K562 (cell line): ENCODE data around the gene ETS2. TPM values are rescaled to one million over a fixed set of nuclear protein-coding genes. Genes with fewer than 3 reads are reported as not detected.

Experiments used
- ATAC-seq: fragments of 200-7000 bp; cut with Tn5 transposase; 3 replicates; pipeline ENCODE4 v1.9.1; 2020; ENCODE audit warnings: moderate library complexity
- BruUV-seq: library from RNA; stranded (reverse); fragments of 400-500 nt; replicated peaks from 2 replicates; lab custom pipeline; 2021; lab: Mats Ljungman, UMichigan
- CTCF ChIA-PET: fragments of 300-600 bp; formaldehyde crosslinking; extraction: SDS; loops from one replicate; lab custom pipeline; 2021; ENCODE audit warnings: low intra/inter-chr PET ratio; lab: Yijun Ruan, JAX
- POLR2A ChIA-PET: fragments of 300-600, 350-650 bp; sonication (Branson Sonifier 250); formaldehyde crosslinking; extraction: SDS; loops from one replicate; lab custom pipeline; 2021; ENCODE audit warnings: antibody characterized with exemption, inconsistent platforms; lab: Yijun Ruan, JAX
- DNase-seq, 4 experiments: peaks; one replicate each; pipeline versions ENCODE4 v3.0.0 to v3.0.0-alpha.2; 2011 to 2018; ENCODE audit warnings: low spot score in 3 of 4, mixed read lengths in 3 of 4; ENCODE audit errors: extremely low read depth in 1 of 4
- FAIRE-seq: peaks from 2 replicates; lab custom pipeline; 2011; peaks lifted over from hg19 to GRCh38; lab: Jason Lieb, UNC
- H2AFZ ChIP-seq: 2 replicates; pipeline ENCODE4 v1.6.0; 2011; ENCODE audit warnings: low read depth, low read length, control low read depth, inconsistent platforms
- H3K27ac ChIP-seq: fragments of 200-600 bp; 3 replicates; pipeline ENCODE4 v1.8.0; 2011; ENCODE audit warnings: low read depth, mild to moderate bottlenecking, control low read depth, inconsistent platforms, low read length, moderate library complexity, mixed read lengths; ENCODE audit errors: extremely low read depth
- H3K27me3 ChIP-seq, 2 experiments: fragments of 300-600 bp in 1 of 2; 2 replicates in 1 of 2; 3 replicates in 1 of 2; pipeline versions ENCODE4 v1.6.0 to v1.8.0; 2011; ENCODE audit warnings: inconsistent platforms in 2 of 2, low read length in 2 of 2, mild to moderate bottlenecking in 1 of 2, mixed read lengths in 1 of 2, moderate library complexity in 1 of 2; ENCODE audit not compliant: control insufficient read depth in 2 of 2, insufficient read depth in 2 of 2
- H3K36me3 ChIP-seq: fragments of 300-600 bp; 3 replicates; pipeline ENCODE4 v1.8.0; 2011; ENCODE audit warnings: mild to moderate bottlenecking, low read length, inconsistent platforms; ENCODE audit not compliant: control insufficient read depth, insufficient read depth
- H3K4me1 ChIP-seq, 2 experiments: fragments of 200-600 bp in 1 of 2; replicated peaks in 1 of 2; 2 replicates in 1 of 2; 3 replicates in 1 of 2; pipeline versions ENCODE4 v1.5.1 to v1.8.0; 2011; ENCODE audit warnings: inconsistent platforms in 2 of 2, low read length in 2 of 2, mild to moderate bottlenecking in 1 of 2, mixed read lengths in 1 of 2, moderate library complexity in 1 of 2; ENCODE audit not compliant: control insufficient read depth in 2 of 2, insufficient read depth in 2 of 2
- H3K4me2 ChIP-seq: 2 replicates; pipeline ENCODE4 v1.6.1; 2011; ENCODE audit warnings: low read length, control low read depth, inconsistent platforms, mixed read lengths; ENCODE audit not compliant: insufficient read depth
- H3K4me3 ChIP-seq: fragments of 200-600 bp; sonication (generic), shearing (Covaris generic); 2 replicates; pipeline ENCODE4 v1.5.1; 2016; ENCODE audit warnings: control low read depth, inconsistent platforms
- H3K79me2 ChIP-seq: fragments of 200-600 bp; 3 replicates; pipeline ENCODE4 v1.8.0; 2011; ENCODE audit warnings: low read length, inconsistent platforms; ENCODE audit not compliant: control insufficient read depth, insufficient read depth
- H3K9ac ChIP-seq, 2 experiments: 2 replicates each; pipeline versions ENCODE4 v1.6.0 to v1.6.1; 2011; ENCODE audit warnings: low read depth in 2 of 2, low read length in 2 of 2, control low read depth in 1 of 2, inconsistent platforms in 1 of 2, mild to moderate bottlenecking in 1 of 2, mixed read lengths in 1 of 2; ENCODE audit not compliant: insufficient read depth in 1 of 2
- H3K9me1 ChIP-seq: one replicate; pipeline ENCODE4 v1.6.0; 2011; ENCODE audit warnings: inconsistent platforms, mild to moderate bottlenecking, low read length, moderate library complexity; ENCODE audit not compliant: control insufficient read depth, insufficient read depth
- H3K9me3 ChIP-seq: replicated peaks from 2 replicates; pipeline ENCODE4 v1.5.1; 2011; ENCODE audit warnings: low read depth, low read length, inconsistent platforms; ENCODE audit not compliant: control insufficient read depth, insufficient read depth
- H4K20me1 ChIP-seq: replicated peaks from 2 replicates; pipeline ENCODE4 v1.6.1; 2011; ENCODE audit warnings: low read length, inconsistent platforms, mixed read lengths; ENCODE audit not compliant: control insufficient read depth, insufficient read depth
- BRD9 ChIP-seq: fragments of 450-650 bp; IDR thresholded peaks from 2 replicates; pipeline ENCODE4 v1.6.1; 2018; ENCODE audit warnings: low read depth; ENCODE audit not compliant: partially characterized antibody
- E2F3 ChIP-seq: fragments of 250-450 bp; sonication (Bioruptor Pico); IDR thresholded peaks from 2 replicates; pipeline ENCODE4 v1.4.0; 2020; ENCODE audit warnings: mild to moderate bottlenecking
- NFE2L1 ChIP-seq: fragments of 450-650 bp; IDR thresholded peaks from 2 replicates; pipeline ENCODE4 v1.6.1; 2016; ENCODE audit warnings: missing genetic modification characterization, low read depth, mild to moderate bottlenecking, missing compliant biosample characterization, moderate library complexity, borderline replicate concordance
- NR2C2 ChIP-seq, 2 experiments: fragments of 200-800 bp in 1 of 2; sonication (Bioruptor generic) in 1 of 2; sonication (generic) in 1 of 2; formaldehyde crosslinking in 1 of 2; IDR thresholded peaks; 2 replicates each; pipeline versions ENCODE4 v1.6.1 to v1.8.0; 2016 to 2022; ENCODE audit warnings: mild to moderate bottlenecking in 1 of 2, missing compliant biosample characterization in 1 of 2, missing genetic modification characterization in 1 of 2, missing genetic modification reagents in 1 of 2
- PHF8 ChIP-seq: fragments of 200-600 bp; sonication (generic); IDR thresholded peaks from 2 replicates; pipeline ENCODE4 v1.6.1; 2012; ENCODE audit warnings: mixed run types, mild to moderate bottlenecking, inconsistent platforms, low read length, moderate library complexity, borderline replicate concordance
- POLR2AphosphoS2 ChIP-seq: IDR thresholded peaks from 2 replicates; pipeline ENCODE4 v1.6.1; 2012; ENCODE audit warnings: low read length, improper control_type of control experiment
- SRSF1 ChIP-seq: fragments of 200-400 bp; formaldehyde crosslinking; IDR thresholded peaks from 2 replicates; pipeline ENCODE4 v1.6.1; 2017; ENCODE audit warnings: mild to moderate bottlenecking, low read depth, low read length, moderate library complexity
- TAF15 ChIP-seq: fragments of 200-400 bp; formaldehyde crosslinking; IDR thresholded peaks from 2 replicates; pipeline ENCODE4 v1.6.1; 2017; ENCODE audit warnings: mild to moderate bottlenecking, low read depth, low read length, moderate library complexity
- TSC22D4 ChIP-seq: fragments of 450-650 bp; IDR thresholded peaks from 2 replicates; pipeline ENCODE4 v1.6.1; 2016; ENCODE audit warnings: missing genetic modification characterization, missing biosample characterization, control low read depth
- ZNF668 ChIP-seq: fragments of 250-450 bp; sonication (Bioruptor Pico); IDR thresholded peaks from 2 replicates; pipeline ENCODE4 v1.8.0; 2022; ENCODE audit warnings: mild to moderate bottlenecking, inconsistent platforms
- ZNF76 ChIP-seq: fragments of 250-450 bp; sonication (Bioruptor Pico); IDR thresholded peaks from 2 replicates; pipeline ENCODE4 v1.4.0; 2020; ENCODE audit warnings: mild to moderate bottlenecking, moderate library complexity, borderline replicate concordance
- WGBS: fragments of 100-300 bp; shearing (Covaris generic); methylation state at CpG from one replicate; pipeline ENCODE4 v1.1.6; 2016; ENCODE audit warnings: low coverage, mixed read lengths; ENCODE audit not compliant: insufficient coverage; ENCODE audit errors: missing lambda C conversion rate; 5-methylcytosine and 5-hydroxymethylcytosine counted together
- in situ Hi-C: fragments of 300-500 bp; cut with MboI; formaldehyde crosslinking; loops from 4 replicates; pipeline ENCODE4 v1.15.0; 2018; ENCODE audit warnings: inconsistent platforms, mixed read lengths
- intact Hi-C: fragments of 100-400 bp; cut with micrococcal nuclease; formaldehyde crosslinking; loops from 2 replicates; pipeline ENCODE4 v1.14.2; 2022
- polyA plus RNA-seq, 8 experiments: library from polyadenylated mRNA; depleted of rRNA in 4 of 8; stranded (reverse) in 5 of 8; unstranded in 3 of 8; fragments of >200 nt; fragmentation: Nextera tagmentation in 2 of 8; fragmentation: Illumina TruSeq in 1 of 8; extraction: Ambion mirVana in 2 of 8; extraction: Trizol in 1 of 8; gene quantifications; 2 replicates each; pipeline versions ENCODE4 v1.2.1 to v1.2.3, GENCODE V29; 2011 to 2014; ENCODE audit warnings: inconsistent platforms in 1 of 8, missing spikeins in 1 of 8
- total RNA-seq, 7 experiments: library from RNA; depleted of rRNA in 6 of 7; stranded (reverse); fragments of >200 nt in 6 of 7; fragmentation: Illumina TruSeq in 2 of 7; extraction: Trizol in 2 of 7; gene quantifications; 2 replicates each; pipeline versions ENCODE4 v1.2.1 to v1.2.3, GENCODE V29; 2011 to 2021; ENCODE audit warnings: low replicate concordance in 1 of 7
- TF ChIP-seq, protein P1 (sequence below): fragments of 450-650 bp; IDR thresholded peaks from 2 replicates; pipeline ENCODE4 v1.6.1; 2016; ENCODE audit warnings: low read depth
- TF ChIP-seq, protein P2 (sequence below): fragments of 450-650 bp; formaldehyde crosslinking; IDR thresholded peaks from 2 replicates; pipeline ENCODE4 v1.4.0; 2020; ENCODE audit warnings: mild to moderate bottlenecking

The ETS2 gene
- total and polyA plus RNA-seq, 9 of the 15 experiments (the other 6 are each of a cell fraction or from before 2014, with no cell fraction given) = 1.7 to 24.4 (median 12.2) TPM

DNA sequence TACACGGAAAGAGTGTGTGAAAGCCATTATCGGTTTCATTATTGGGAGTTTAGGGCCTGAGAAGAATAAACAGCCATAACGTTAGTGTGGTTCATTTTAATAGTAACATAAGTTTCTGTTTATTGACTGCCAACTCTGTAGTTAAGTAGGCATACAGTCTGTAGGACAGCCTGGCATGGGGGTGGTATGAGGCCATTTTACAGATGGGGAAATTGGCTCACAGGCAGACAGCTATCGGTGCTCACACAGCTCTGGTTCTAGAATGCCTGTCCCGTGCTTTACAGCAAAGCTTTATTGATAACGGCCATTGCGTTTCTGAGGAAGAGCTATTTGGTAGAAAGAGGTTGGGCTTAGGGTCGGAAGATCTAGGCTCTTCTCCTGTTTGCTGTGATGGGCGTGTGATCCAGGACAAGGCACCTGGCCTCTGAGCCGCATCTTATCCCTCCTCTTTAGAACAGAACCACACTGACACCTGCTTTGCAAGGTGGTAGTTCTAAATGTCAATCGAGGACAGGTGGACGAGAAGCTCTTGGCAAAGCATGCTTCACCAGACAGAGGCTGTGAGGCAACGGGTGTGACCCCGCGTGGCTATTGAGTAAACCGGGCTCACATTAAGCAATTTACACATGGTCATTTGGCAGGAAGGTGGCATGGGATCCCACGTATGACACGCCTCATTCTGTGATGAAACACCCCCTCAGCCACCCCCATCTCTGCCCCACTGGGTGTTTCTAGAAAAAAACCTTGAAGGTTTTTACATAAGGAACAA is 14.9 kb downstream of the ETS2 start:
- BruUV-seq = no TSS peak
- no peaks in the 10 kb centered on the region for H3K79me2 ChIP-seq
- H3K9ac ChIP-seq = no peak overlapping the region
- ChIA-PET POLR2A (interaction anchor here (0.5 to 4.9 kb wide), 5 partner anchors 11 to 97 kb away, joined by 3 to 38 read pairs (median 3); no protein-coding TSS in a partner anchor), CTCF (no interaction called here)
- H3K4me3 ChIP-seq = no peak overlapping the region
- no peaks in the 10 kb centered on the region for H3K9me3 ChIP-seq
- no peaks in the 10 kb centered on the region for H4K20me1 ChIP-seq
- no peak for DNase-seq
- no peak for ATAC-seq
- H3K4me1 ChIP-seq = no peaks in the 10 kb centered on the region
- no peak overlapping the region for H2AFZ ChIP-seq
- H3K36me3 ChIP-seq = peaks cover 85% of the 10 kb centered on the region
- in situ Hi-C loops (no loop called here), intact Hi-C loops (no loop called here)
- 94% methylated on average over 18 of the region's 18 CpGs for WGBS
- H3K4me2 ChIP-seq = no peak overlapping the region
- no peak overlapping the region for H3K27ac ChIP-seq
- no peak for FAIRE-seq
- no peaks in the 10 kb centered on the region for H3K27me3 ChIP-seq
- H3K9me1 ChIP-seq = no peaks in the 10 kb centered on the region
- no peak for TF ChIP-seq TAF15
- TF ChIP-seq, protein P1, sequence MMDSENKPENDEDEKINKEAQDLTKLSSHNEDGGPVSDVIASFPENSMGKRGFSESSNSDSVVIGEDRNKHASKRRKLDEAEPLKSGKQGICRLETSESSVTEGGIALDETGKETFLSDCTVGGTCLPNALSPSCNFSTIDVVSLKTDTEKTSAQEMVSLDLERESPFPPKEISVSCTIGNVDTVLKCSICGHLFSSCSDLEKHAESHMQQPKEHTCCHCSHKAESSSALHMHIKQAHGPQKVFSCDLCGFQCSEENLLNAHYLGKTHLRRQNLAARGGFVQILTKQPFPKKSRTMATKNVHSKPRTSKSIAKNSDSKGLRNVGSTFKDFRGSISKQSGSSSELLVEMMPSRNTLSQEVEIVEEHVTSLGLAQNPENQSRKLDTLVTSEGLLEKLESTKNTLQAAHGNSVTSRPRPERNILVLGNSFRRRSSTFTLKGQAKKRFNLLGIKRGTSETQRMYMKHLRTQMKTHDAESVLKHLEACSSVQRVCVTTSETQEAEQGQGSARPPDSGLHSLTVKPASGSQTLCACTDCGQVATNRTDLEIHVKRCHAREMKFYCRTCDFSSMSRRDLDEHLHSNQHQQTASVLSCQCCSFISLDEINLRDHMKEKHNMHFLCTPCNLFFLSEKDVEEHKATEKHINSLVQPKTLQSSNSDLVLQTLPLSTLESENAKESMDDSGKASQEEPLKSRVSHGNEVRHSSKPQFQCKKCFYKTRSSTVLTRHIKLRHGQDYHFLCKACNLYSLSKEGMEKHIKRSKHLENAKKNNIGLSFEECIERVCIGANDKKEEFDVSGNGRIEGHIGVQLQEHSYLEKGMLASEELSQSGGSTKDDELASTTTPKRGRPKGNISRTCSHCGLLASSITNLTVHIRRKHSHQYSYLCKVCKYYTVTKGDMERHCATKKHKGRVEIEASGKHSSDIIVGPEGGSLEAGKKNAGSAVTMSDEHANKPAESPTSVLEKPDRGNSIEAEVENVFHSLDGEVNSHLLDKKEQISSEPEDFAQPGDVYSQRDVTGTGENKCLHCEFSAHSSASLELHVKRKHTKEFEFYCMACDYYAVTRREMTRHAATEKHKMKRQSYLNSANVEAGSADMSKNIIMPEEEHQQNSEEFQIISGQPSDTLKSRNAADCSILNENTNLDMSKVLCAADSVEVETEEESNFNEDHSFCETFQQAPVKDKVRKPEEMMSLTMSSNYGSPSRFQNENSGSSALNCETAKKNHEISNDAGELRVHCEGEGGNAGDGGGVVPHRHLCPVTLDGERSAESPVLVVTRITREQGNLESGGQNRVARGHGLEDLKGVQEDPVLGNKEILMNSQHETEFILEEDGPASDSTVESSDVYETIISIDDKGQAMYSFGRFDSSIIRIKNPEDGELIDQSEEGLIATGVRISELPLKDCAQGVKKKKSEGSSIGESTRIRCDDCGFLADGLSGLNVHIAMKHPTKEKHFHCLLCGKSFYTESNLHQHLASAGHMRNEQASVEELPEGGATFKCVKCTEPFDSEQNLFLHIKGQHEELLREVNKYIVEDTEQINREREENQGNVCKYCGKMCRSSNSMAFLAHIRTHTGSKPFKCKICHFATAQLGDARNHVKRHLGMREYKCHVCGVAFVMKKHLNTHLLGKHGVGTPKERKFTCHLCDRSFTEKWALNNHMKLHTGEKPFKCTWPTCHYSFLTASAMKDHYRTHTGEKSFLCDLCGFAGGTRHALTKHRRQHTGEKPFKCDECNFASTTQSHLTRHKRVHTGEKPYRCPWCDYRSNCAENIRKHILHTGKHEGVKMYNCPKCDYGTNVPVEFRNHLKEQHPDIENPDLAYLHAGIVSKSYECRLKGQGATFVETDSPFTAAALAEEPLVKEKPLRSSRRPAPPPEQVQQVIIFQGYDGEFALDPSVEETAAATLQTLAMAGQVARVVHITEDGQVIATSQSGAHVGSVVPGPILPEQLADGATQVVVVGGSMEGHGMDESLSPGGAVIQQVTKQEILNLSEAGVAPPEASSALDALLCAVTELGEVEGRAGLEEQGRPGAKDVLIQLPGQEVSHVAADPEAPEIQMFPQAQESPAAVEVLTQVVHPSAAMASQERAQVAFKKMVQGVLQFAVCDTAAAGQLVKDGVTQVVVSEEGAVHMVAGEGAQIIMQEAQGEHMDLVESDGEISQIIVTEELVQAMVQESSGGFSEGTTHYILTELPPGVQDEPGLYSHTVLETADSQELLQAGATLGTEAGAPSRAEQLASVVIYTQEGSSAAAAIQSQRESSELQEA = no peak
- no peak for TF ChIP-seq E2F3 (CRISPR knock-in tag)
- no peak for TF ChIP-seq NR2C2 (CRISPR knock-in tag; IDR thresholded peaks at IDR 0.05)
- TF ChIP-seq NR2C2 (tag; IDR thresholded peaks at IDR 0.05) = no peak
- TF ChIP-seq ZNF668 (CRISPR knock-in tag) = no peak
- no peak for TF ChIP-seq NFE2L1 (tag)
- no peak for TF ChIP-seq PHF8
- TF ChIP-seq POLR2AphosphoS2 = no peak
- TF ChIP-seq TSC22D4 (tag) = no peak
- TF ChIP-seq BRD9 = no peak
- no peak for TF ChIP-seq SRSF1
- no peak for TF ChIP-seq ZNF76 (CRISPR knock-in tag)
- TF ChIP-seq, protein P2, sequence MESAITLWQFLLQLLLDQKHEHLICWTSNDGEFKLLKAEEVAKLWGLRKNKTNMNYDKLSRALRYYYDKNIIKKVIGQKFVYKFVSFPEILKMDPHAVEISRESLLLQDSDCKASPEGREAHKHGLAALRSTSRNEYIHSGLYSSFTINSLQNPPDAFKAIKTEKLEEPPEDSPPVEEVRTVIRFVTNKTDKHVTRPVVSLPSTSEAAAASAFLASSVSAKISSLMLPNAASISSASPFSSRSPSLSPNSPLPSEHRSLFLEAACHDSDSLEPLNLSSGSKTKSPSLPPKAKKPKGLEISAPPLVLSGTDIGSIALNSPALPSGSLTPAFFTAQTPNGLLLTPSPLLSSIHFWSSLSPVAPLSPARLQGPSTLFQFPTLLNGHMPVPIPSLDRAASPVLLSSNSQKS = no peak
